ENCODE measurements around the gene KCNG1.

Gene KCNG1

GRCh38 chr20:50977066-50978021 is 45.6 kb downstream of the KCNG1 start:
- no peak overlapping the region for H3K4me2 ChIP-seq (ENCODE audit: low read length)
- no peaks in the 10 kb centered on the region for H3K4me1 ChIP-seq (ENCODE audit: insufficient read depth, low read length, severe bottlenecking)
- H3K27ac ChIP-seq (ENCODE audit: low read depth, low read length, poor library complexity, severe bottlenecking) = no peak overlapping the region
- H4K20me1 ChIP-seq (ENCODE audit: insufficient read depth, low read length) = no peaks in the 10 kb centered on the region
- no peaks in the 10 kb centered on the region for H3F3A ChIP-seq (ENCODE audit: insufficient read depth, low read length)
- no peak overlapping the region for H3K4me3 ChIP-seq (ENCODE audit: low read depth, low read length, poor library complexity, severe bottlenecking)
- H2AFZ ChIP-seq (ENCODE audit: low read length) = no peak overlapping the region
- H3K36me3 ChIP-seq (ENCODE audit: insufficient read depth, low read length) = no peaks in the 10 kb centered on the region
- TF ChIP-seq EZH2 (IDR thresholded peaks at IDR 0.05; ENCODE audit: borderline replicate concordance, low read length) (no peak), CTCF (IDR thresholded peaks at IDR 0.05; ENCODE audit: low read length) (no peak)
- no peak overlapping the region for H3K9ac ChIP-seq (ENCODE audit: low read length)
- H3K9me3 ChIP-seq (ENCODE audit: low read length) = no peaks in the 10 kb centered on the region
- no peaks in the 10 kb centered on the region for H3K9me2 ChIP-seq (ENCODE audit: low read depth, low read length)
- H3K27me3 ChIP-seq (ENCODE audit: insufficient read depth, low read length) = 0 out of 2 replicates have a peak, but pooled peaks cover 13% of the 10 kb centered on the region
- no peaks in the 10 kb centered on the region for H3K79me2 ChIP-seq (ENCODE audit: insufficient read depth, low read length)

DNA sequence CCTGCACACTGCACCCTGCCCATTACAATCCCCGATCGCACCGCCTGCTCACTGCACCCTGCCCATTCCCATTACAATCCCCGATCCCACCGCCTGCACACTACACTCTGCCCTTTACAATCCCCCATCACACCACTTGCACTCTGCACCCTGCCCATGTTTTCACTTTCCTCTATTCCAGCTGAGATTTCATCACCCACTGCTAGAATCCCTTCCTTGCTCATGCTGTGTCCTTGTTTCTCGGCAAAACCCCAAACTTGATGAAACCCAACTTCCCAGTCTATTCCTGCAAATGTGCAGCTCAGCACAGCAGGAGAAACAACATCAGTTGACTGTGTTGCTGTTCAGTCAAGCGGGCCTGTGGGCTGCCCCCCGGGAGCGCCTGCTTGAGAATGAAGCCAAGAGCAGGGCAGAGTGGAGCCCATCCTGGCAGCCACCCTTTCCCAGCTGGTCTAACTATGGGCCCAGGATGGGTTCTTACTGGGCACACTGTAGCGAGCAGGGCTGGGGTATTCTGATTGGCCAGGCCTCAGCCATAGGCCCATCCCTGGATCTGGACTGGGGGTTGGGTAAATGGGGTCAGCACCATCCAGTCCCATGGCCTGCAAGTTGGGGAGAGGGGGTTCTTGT is 47.1 kb downstream of the KCNG1 start:
- H3K79me2 ChIP-seq (ENCODE audit: insufficient read depth, low read length) = no peaks in the 10 kb centered on the region
- no peaks in the 10 kb centered on the region for H3K9me2 ChIP-seq (ENCODE audit: low read depth, low read length)
- no peaks in the 10 kb centered on the region for H4K20me1 ChIP-seq (ENCODE audit: insufficient read depth, low read length)
- no peak overlapping the region for H3K4me3 ChIP-seq (ENCODE audit: low read depth, low read length, poor library complexity, severe bottlenecking)
- H3F3A ChIP-seq (ENCODE audit: insufficient read depth, low read length) = no peaks in the 10 kb centered on the region
- H3K9me3 ChIP-seq (ENCODE audit: low read length) = no peaks in the 10 kb centered on the region
- H3K27ac ChIP-seq (ENCODE audit: low read depth, low read length, poor library complexity, severe bottlenecking) = no peak overlapping the region
- TF ChIP-seq EZH2 (IDR thresholded peaks at IDR 0.05; ENCODE audit: borderline replicate concordance, low read length) = no peak
- no peak for TF ChIP-seq CTCF (IDR thresholded peaks at IDR 0.05; ENCODE audit: low read length)
- H3K27me3 ChIP-seq (ENCODE audit: insufficient read depth, low read length) = 0 out of 2 replicates have a peak, but pooled peaks cover 13% of the 10 kb centered on the region
- H3K4me1 ChIP-seq (ENCODE audit: insufficient read depth, low read length, severe bottlenecking) = no peaks in the 10 kb centered on the region
- no peak overlapping the region for H2AFZ ChIP-seq (ENCODE audit: low read length)
- H3K4me2 ChIP-seq (ENCODE audit: low read length) = no peak overlapping the region
- no peak overlapping the region for H3K9ac ChIP-seq (ENCODE audit: low read length)
- no peaks in the 10 kb centered on the region for H3K36me3 ChIP-seq (ENCODE audit: insufficient read depth, low read length)

DNA sequence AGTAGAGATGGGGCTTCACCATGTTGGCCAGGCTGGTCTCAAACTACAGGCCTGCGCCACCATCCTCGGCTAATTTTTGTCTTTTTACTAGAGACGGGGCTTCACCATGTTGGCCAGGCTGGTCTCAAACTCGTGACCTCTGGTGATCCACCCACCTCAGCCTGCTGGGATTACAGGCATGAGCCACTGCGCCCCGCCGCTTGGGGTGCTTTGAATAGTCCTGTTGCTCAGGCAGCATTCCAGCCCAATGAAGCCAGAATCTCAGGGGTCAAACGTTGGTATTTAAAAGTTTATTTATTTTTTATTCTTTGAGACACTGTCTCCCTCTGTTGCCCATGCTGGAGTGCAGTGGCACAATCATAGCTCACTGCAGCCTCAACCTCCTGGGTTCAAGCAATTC is 53.0 kb downstream of the KCNG1 start:
- no peak overlapping the region for H3K4me2 ChIP-seq (ENCODE audit: low read length)
- no peak overlapping the region for H3K27ac ChIP-seq (ENCODE audit: low read depth, low read length, poor library complexity, severe bottlenecking)
- no peak for TF ChIP-seq EZH2 (IDR thresholded peaks at IDR 0.05; ENCODE audit: borderline replicate concordance, low read length)
- no peak for TF ChIP-seq CTCF (IDR thresholded peaks at IDR 0.05; ENCODE audit: low read length)
- no peaks in the 10 kb centered on the region for H3K27me3 ChIP-seq (ENCODE audit: insufficient read depth, low read length)
- no peaks in the 10 kb centered on the region for H3K79me2 ChIP-seq (ENCODE audit: insufficient read depth, low read length)
- no peak overlapping the region for H3K4me3 ChIP-seq (ENCODE audit: low read depth, low read length, poor library complexity, severe bottlenecking)
- H3K36me3 ChIP-seq (ENCODE audit: insufficient read depth, low read length) = no peaks in the 10 kb centered on the region
- H3F3A ChIP-seq (ENCODE audit: insufficient read depth, low read length) = no peaks in the 10 kb centered on the region
- H3K9me2 ChIP-seq (ENCODE audit: low read depth, low read length) = no peaks in the 10 kb centered on the region
- H3K4me1 ChIP-seq (ENCODE audit: insufficient read depth, low read length, severe bottlenecking) = no peaks in the 10 kb centered on the region
- H3K9me3 ChIP-seq (ENCODE audit: low read length) = no peaks in the 10 kb centered on the region
- no peak overlapping the region for H2AFZ ChIP-seq (ENCODE audit: low read length)
- H4K20me1 ChIP-seq (ENCODE audit: insufficient read depth, low read length) = no peaks in the 10 kb centered on the region
- H3K9ac ChIP-seq (ENCODE audit: low read length) = no peak overlapping the region
